Effector CD4-positive, alpha-beta T cell (primary cell): ENCODE data around the gene SH3D19.

Source experiments
- DNase-seq: peaks from one replicate; pipeline ENCODE4 v3.0.0-alpha.2; 2020

The SH3D19 gene

DNA sequence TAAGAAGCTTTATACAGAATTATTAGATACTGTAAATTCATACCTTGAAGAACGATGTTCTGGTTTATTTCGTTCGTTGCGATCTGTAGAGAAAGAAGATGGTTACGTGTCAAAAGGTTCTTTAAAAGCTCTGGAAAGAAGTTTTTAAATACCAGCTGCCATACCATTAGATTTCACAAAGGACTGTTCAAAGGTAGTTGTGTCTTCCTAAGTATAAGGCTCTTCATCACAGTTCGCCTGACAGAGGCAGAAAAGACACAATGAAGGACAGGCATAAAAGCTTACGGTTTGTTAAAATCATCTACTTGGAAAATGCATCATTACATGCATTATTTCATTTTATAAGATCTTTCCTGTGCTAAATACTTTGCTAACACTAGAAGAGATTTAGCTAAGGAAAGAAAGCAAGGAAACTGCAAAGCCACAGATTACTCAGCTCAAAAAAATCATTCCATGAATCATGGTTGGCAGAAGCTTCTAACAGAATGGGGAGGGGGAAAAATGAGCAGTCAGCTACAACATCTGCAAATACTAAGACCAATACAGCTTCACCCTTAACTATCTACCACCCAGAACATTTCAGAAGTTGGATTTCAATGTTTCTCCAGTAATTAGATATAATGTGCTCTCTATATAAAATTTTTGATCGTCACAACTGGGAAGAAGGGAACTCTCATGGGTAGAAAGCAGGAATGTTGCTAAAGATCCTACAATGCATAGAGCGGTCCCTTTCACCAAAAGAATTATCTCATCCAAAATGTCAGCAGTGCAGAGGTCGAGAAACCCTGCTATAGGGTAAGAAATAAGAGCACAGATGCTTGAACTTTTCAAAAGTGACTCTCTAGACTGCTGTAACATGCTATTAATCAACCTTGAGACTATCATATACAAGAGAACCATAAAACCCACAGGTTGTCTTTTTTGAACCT is 99.1 kb downstream of the SH3D19 start:
- DNase-seq, result no peak

DNA sequence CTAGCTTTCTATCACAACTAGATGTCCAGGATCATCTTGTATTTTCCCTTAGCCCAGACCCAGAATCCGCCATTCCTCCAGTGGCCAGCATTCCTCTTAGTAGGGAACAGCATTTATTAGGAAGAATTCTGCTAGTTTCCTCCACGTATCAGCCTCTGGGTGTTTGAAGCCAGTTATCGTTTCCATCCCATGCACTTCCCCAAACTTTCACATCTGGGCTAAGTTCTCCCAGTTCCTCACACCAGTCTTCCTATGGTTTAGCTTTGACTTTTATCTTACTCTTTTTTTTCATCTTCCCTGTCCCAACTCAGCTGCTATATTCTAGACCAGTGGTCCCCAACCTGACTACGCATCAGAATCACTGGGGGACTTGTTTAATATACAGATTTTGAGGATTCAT is 101.9 kb downstream of the SH3D19 start:
- DNase-seq, result no peak

GRCh38 chr4:151219948-151220347 is 105.5 kb downstream of the SH3D19 start:
- no peak for DNase-seq

- no peak for DNase-seq
Observed at GRCh38 chr4:151219091-151219490, 106.3 kb downstream of the SH3D19 start.

GRCh38 chr4:151218343-151218742 is 107.1 kb downstream of the SH3D19 start:
- no peak for DNase-seq

DNA sequence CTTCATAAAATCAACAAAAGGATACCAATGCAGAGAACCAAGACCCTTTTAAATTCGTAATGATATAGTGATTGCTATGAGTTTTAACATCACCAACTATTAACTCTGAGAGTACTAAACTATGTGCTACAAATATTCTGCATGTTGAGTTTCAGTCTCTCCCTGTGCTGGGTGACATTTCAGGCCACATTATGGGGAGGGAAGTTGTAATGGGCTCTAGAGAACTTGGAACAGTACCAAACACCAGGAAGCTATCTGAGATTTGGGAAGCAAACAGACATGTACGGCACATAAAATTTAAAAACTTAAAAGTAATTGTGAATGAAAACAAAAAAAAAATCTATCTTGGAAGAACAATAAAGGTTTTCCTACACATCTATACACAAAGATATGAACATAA is 108.1 kb downstream of the SH3D19 start:
- DNase-seq, result no peak

DNA sequence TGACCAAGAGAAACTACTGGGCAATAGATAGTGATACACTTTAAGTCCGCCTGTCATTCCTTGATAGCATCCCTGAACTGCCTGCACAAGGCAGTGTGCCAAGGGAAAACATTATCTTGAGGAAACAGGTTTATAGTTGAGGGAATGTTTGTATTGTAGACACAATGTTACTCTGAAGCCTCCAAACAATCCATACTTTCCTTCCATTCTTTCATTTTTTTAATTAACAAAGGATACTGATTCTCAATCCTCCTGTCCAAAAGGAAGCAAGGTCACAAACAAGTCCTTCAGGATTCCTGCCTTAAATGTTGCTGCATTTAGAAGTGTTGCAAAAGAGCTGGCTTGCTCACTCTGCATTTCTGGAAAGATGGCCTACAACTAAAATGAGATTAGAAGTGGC is 110.1 kb downstream of the SH3D19 start:
- no peak for DNase-seq

DNA sequence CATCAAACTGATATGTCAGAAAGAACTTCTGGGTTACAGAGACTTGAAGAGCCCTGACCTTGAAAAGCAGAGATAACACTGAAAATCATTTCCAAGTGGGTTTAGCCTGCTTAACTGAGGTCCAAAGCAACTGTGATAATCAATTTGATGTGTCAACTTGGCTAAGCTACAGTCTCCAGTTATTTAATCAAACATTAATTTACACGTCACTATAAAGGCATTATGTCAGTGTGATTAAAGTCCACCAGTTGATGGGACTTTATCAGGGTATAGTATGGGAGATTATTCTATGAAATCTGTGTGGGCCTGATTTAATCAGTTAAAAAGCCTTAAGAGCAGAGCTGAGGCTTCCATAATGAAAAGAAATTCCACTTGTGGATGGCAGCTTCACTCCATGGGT is 117.5 kb downstream of the SH3D19 start:
- no peak for DNase-seq

- no peak for DNase-seq
Observed at GRCh38 chr4:151207186-151207585, 118.2 kb downstream of the SH3D19 start.

DNA sequence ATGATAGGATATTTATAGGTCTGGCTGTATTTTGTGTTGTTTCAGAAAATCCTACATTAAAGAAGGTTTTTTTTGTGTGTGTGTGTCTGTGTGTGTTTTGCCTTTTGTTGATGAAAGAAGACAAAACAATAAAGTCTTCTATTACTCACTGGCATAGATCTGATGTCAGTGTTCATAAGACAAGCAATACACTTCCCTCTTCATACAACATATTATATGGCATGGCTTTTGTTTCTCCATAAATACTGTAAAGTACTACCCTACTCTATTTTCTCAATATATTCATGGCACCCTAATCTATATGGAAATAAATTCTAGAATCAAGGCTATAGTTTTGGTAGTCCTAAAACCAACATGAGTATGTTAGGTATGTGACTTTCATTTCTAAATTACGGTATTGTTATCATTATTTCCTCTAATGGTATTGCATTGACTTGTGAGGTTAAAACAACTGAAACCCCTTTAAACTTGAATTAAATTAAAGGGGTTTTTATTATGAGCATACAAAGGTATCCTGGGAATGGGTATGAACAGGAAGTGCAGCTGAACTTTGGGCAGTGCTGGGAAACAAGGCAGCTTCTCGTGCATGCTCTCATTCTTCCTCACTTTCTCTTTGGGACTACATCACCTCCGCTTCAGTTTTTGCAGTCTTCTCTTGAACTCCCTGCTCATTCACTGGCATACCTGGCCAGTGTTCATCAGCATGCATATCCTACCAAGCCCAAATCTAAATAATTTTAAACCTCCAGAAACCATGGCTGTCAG is 119.0 kb downstream of the SH3D19 start:
- no peak for DNase-seq

GRCh38 chr4:151205722-151206121 is 119.7 kb downstream of the SH3D19 start:
- DNase-seq, result no peak

DNA sequence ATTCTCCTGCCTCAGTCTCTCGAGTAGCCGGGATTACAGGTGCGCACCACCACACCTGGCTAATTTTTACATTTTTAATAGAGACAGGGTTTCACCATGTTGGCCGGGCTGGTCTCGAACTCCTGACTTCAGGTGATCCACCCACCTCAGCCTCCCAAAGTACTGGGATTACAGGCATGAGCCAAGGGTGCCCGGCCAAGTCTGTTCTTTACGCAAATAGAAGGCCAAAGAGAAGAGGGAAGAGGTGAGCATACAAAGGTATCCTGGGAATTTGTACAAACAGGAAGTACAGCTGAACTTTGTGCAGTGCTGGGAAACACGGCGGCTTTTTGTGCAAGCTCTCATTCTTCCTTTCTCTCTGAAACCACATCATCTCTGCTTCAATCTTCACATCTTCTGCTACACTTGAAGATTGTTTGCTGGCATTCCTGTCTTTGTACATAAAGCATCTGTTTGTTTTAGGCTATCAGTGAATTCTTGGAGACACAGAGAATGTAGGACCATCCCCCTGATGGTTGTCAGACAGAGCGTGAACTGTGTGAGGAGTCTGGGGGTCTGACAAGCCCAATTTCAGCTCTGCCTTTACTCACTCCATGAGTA is 120.4 kb downstream of the SH3D19 start:
- no peak for DNase-seq

DNA sequence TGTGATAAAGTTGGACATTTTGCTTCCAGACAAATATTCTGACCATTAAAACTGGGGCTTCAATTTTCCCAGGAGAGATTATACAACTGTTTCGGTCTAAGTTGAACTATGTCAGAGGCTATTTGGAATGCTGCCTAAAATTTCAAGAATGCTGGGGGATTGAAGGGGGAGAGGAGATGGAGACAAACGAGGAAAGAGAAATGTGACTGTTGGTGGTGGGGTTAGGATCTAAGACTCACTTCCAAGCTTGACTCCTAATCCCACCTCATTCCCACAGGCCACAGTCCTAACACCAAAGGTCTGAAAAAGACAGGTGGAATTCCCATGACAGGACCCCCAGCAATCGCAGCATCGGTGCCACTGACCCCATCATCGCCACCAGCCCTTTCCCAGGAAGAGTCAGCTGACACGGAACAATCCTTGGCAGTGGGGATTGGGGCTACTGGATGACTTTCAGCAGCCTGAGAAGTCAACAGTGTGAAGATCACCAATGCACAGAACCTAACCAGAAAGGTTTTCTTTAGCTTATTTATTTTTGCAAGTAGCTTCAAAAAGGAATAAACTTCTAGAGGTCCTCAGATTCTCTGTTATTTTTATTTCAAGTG is 122.5 kb downstream of the SH3D19 start:
- no peak for DNase-seq

DNA sequence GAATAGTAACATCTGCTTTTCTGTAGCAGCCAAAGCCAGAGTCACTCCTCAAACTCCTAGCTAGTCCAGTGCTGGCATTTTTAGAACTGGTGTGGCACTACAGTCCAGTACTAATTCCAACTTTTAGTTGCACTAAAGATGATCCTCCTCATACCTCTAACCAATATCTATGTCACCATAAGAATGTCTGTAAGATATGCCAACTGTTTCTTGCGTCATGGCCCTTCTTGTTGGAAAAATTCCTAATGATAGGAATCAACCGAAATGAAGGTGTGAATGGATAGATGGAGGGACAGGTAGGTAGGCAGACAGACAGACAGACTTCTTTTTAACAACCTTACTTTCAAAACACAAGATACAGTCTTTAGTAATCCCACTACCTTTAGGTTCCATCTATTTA is 123.0 kb downstream of the SH3D19 start:
- no peak for DNase-seq

DNA sequence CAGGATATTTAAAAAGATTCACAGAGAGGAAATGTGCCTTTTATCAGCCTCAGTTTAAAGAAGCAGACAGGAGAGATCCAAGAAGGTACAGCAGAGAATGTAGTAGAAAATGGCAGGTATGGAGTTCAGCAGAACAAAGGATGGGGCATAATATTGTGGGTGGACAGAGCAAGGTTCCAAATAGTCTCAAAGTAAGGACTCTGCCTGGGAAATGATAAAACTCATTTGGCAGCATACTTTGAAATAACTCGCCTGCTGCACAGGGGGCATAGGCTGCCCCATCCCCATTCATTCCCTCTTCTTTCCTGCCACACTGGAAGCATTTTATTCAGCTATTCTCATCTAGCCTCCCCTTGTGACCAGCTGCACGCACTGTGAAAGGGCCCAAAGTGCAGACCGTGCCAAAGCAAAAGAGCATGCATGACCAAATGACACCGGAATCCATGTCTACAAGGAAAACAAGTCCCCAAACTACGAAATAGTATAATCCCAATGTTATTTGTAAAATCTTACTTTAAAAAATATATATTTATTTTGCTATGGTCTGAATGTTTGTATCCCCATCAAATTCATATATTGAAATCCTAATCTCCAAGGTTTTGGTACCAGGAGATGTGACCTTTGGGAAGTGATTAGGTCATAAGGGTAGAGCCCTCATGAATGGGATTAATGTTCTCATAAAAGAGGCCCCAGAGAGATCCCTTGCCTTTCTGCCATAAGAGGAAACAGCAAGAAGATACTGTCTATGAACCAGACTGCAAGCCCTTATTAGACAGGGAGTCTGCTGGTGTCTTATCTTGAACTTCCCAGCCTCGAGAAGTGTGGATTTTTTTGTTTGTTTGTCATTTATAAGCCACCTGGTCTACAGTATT is 125.8 kb downstream of the SH3D19 start:
- DNase-seq, result no peak

- no peak for DNase-seq
Observed at GRCh38 chr4:151198748-151199147, 126.7 kb downstream of the SH3D19 start.

DNA sequence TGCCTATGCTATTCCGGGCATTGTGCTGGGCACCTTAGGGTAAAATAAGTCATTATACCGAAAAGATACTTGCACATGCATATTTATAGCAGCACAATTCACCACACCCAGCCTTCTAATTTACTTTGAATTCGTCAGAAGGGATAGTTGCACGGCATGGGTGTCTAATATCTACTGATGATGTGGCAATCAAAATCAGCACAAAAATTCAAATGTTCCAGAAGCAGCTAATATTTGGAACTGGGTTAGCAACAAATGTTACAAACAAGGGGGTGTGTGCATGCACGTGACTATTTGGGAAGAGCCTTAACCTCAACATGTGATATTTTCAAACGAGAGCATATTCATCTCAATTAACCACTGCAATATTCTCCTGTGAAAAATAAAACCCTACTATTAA is 128.2 kb downstream of the SH3D19 start:
- no peak for DNase-seq

- DNase-seq, result no peak
Observed at GRCh38 chr4:151195801-151196200, 129.6 kb downstream of the SH3D19 start.

- DNase-seq, result no peak
Observed at GRCh38 chr4:151193414-151193813, 132.0 kb downstream of the SH3D19 start.

- DNase-seq, result no peak
Observed at GRCh38 chr4:151192556-151193235, 132.7 kb downstream of the SH3D19 start.
